Measurements from ENCODE around the gene DBH.

GRCh38 chr9:133671371-133671770 is 35.2 kb downstream of the DBH start:
- TF ChIP-seq POLR2A (IDR thresholded peaks at IDR 0.05; ENCODE audit: low read depth, low read length) (no peak), CTCF (IDR thresholded peaks at IDR 0.05; ENCODE audit: extremely low read depth in 1 of 2, insufficient read depth in 1 of 2, low read depth in 1 of 2, low read length in 2 of 2) (no peak), POLR2AphosphoS5 (IDR thresholded peaks at IDR 0.05; ENCODE audit: insufficient read depth, low read depth, low read length) (no peak), EZH2 (IDR thresholded peaks at IDR 0.05; ENCODE audit: borderline replicate concordance, low read depth, low read length, severe bottlenecking) (no peak), MYC (IDR thresholded peaks at IDR 0.05; ENCODE audit: low read depth, low read length) (no peak)
- TF ChIP-seq, protein P1, sequence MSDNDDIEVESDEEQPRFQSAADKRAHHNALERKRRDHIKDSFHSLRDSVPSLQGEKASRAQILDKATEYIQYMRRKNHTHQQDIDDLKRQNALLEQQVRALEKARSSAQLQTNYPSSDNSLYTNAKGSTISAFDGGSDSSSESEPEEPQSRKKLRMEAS (IDR thresholded peaks at IDR 0.05; ENCODE audit: insufficient read depth, insufficient read length): no peak

All from endothelial cell of umbilical vein (primary cell).